ENCODE measurements around the gene HPSE2.

Gene HPSE2

DNA sequence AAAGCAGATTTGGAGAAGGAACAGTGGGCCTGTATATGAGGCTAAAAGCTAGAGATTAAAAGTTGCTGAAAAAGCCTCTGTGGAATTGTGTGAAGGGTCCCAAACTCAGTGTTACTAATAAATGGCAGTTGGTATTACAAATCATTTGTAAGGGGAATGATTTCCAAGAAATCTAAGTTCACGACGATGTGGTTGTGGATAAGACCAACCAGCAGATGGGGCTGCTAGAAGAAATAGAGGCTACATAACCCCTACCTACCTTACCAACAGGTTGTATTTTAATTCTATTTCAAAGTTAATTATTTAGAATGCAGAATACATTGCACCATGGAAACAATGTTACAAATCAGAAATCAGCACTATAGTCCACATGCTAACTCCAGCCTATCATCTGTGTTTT is 377.1 kb downstream of the HPSE2 start (continued):
- TF ChIP-seq, protein P1, sequence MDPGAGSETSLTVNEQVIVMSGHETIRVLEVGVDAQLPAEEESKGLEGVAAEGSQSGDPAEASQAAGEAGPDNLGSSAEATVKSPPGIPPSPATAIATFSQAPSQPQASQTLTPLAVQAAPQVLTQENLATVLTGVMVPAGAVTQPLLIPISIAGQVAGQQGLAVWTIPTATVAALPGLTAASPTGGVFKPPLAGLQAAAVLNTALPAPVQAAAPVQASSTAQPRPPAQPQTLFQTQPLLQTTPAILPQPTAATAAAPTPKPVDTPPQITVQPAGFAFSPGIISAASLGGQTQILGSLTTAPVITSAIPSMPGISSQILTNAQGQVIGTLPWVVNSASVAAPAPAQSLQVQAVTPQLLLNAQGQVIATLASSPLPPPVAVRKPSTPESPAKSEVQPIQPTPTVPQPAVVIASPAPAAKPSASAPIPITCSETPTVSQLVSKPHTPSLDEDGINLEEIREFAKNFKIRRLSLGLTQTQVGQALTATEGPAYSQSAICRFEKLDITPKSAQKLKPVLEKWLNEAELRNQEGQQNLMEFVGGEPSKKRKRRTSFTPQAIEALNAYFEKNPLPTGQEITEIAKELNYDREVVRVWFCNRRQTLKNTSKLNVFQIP (CRISPR knock-in tag; IDR thresholded peaks at IDR 0.05; ENCODE audit: borderline replicate concordance, low read depth): no peak
- TF ChIP-seq BACH2 (CRISPR knock-in tag; IDR thresholded peaks at IDR 0.05; ENCODE audit: borderline replicate concordance): no peak

DNA sequence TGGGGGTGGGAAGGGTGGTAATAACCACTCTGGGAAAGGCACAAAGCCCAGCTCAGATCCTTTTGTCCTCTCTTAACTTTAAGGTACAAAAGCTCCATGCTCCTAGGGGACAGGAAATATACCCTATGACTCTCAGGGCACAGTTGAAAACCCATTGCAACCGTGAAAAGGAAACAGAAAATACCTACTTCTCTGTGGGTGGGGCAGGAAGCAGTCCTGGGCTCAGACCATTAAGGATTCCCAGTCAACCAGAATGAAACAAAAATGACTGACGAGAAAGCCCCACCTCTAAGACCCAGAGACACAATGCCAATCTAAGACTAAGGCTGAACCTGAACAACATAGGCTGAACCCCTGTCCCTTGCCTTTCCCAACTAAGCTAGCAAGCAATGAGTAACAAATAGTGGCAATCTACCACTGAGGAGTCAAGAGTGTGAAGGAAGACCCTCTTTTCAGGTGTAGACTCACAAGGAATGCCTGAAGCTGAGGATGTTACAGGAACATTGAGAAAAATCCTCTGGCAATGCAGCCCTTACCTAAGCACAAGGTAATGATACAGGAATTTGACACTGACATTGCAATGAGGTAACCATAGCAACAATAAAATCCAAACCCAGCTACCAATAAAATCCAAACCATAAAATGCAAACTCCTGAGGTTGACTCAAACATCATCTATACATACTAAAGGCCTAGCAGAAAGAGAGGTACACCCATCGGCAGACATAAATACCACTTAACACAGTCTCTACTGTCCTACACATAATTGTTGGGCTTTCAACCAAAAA is 380.1 kb downstream of the HPSE2 start:
- TF ChIP-seq, protein P2, sequence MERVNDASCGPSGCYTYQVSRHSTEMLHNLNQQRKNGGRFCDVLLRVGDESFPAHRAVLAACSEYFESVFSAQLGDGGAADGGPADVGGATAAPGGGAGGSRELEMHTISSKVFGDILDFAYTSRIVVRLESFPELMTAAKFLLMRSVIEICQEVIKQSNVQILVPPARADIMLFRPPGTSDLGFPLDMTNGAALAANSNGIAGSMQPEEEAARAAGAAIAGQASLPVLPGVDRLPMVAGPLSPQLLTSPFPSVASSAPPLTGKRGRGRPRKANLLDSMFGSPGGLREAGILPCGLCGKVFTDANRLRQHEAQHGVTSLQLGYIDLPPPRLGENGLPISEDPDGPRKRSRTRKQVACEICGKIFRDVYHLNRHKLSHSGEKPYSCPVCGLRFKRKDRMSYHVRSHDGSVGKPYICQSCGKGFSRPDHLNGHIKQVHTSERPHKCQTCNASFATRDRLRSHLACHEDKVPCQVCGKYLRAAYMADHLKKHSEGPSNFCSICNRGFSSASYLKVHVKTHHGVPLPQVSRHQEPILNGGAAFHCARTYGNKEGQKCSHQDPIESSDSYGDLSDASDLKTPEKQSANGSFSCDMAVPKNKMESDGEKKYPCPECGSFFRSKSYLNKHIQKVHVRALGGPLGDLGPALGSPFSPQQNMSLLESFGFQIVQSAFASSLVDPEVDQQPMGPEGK (CRISPR knock-in tag; IDR thresholded peaks at IDR 0.05; ENCODE audit: borderline replicate concordance): no peak
- no peak for TF ChIP-seq BACH2 (CRISPR knock-in tag; IDR thresholded peaks at IDR 0.05; ENCODE audit: borderline replicate concordance)
- TF ChIP-seq ESRRG (CRISPR knock-in tag; IDR thresholded peaks at IDR 0.05): no peak
- no peak for TF ChIP-seq ZNF565 (CRISPR knock-in tag; conservative IDR thresholded peaks at IDR 0.05; ENCODE audit: low read depth)
- TF ChIP-seq GLIS3 (CRISPR knock-in tag; IDR thresholded peaks at IDR 0.05): no peak
- TF ChIP-seq ZC3H10 (CRISPR knock-in tag; IDR thresholded peaks at IDR 0.05): no peak
- no peak for TF ChIP-seq CSDC2 (CRISPR knock-in tag; IDR thresholded peaks at IDR 0.05)
- TF ChIP-seq PPARA (CRISPR knock-in tag; IDR thresholded peaks at IDR 0.05; ENCODE audit: borderline replicate concordance): no peak
- TF ChIP-seq, protein P3, sequence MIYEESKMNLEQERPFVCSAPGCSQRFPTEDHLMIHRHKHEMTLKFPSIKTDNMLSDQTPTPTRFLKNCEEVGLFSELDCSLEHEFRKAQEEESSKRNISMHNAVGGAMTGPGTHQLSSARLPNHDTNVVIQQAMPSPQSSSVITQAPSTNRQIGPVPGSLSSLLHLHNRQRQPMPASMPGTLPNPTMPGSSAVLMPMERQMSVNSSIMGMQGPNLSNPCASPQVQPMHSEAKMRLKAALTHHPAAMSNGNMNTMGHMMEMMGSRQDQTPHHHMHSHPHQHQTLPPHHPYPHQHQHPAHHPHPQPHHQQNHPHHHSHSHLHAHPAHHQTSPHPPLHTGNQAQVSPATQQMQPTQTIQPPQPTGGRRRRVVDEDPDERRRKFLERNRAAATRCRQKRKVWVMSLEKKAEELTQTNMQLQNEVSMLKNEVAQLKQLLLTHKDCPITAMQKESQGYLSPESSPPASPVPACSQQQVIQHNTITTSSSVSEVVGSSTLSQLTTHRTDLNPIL (CRISPR knock-in tag; IDR thresholded peaks at IDR 0.05; ENCODE audit: low read depth): no peak
- no peak for ATAC-seq

DNA sequence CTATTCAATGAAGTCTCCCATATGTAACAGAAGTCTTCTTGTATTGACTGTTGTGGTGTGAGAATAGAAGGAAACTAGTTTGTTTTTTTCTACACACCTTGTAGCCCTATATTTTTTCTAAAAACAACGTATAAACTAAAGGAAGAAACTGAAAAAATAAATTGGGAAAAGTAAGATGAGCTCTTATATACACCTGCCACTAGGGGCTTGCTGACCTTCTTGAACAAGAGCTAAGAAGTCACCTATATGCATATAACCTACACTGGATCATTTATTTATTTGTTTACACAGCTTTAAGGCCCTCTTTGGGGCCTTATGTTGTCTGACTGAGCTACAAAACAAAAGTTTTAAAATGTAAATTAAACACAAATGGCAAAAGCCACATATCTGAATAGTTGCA is 383.0 kb downstream of the HPSE2 start:
- ATAC-seq: no peak
- TF ChIP-seq ARNTL (CRISPR knock-in tag; IDR thresholded peaks at IDR 0.05; ENCODE audit: borderline replicate concordance, low read depth) (no peak), ZC3H10 (CRISPR knock-in tag; IDR thresholded peaks at IDR 0.05) (no peak), ZNF70 (CRISPR knock-in tag; IDR thresholded peaks at IDR 0.05) (no peak), CSDC2 (CRISPR knock-in tag; IDR thresholded peaks at IDR 0.05) (no peak), RARB (CRISPR knock-in tag; IDR thresholded peaks at IDR 0.05) (no peak), ESRRG (CRISPR knock-in tag; IDR thresholded peaks at IDR 0.05) (no peak), BACH2 (CRISPR knock-in tag; IDR thresholded peaks at IDR 0.05; ENCODE audit: borderline replicate concordance) (no peak), TOX (CRISPR knock-in tag; IDR thresholded peaks at IDR 0.05; ENCODE audit: borderline replicate concordance) (no peak)
- TF ChIP-seq, protein P4, sequence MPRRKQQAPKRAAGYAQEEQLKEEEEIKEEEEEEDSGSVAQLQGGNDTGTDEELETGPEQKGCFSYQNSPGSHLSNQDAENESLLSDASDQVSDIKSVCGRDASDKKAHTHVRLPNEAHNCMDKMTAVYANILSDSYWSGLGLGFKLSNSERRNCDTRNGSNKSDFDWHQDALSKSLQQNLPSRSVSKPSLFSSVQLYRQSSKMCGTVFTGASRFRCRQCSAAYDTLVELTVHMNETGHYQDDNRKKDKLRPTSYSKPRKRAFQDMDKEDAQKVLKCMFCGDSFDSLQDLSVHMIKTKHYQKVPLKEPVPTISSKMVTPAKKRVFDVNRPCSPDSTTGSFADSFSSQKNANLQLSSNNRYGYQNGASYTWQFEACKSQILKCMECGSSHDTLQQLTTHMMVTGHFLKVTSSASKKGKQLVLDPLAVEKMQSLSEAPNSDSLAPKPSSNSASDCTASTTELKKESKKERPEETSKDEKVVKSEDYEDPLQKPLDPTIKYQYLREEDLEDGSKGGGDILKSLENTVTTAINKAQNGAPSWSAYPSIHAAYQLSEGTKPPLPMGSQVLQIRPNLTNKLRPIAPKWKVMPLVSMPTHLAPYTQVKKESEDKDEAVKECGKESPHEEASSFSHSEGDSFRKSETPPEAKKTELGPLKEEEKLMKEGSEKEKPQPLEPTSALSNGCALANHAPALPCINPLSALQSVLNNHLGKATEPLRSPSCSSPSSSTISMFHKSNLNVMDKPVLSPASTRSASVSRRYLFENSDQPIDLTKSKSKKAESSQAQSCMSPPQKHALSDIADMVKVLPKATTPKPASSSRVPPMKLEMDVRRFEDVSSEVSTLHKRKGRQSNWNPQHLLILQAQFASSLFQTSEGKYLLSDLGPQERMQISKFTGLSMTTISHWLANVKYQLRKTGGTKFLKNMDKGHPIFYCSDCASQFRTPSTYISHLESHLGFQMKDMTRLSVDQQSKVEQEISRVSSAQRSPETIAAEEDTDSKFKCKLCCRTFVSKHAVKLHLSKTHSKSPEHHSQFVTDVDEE (CRISPR knock-in tag; IDR thresholded peaks at IDR 0.05): no peak

DNA sequence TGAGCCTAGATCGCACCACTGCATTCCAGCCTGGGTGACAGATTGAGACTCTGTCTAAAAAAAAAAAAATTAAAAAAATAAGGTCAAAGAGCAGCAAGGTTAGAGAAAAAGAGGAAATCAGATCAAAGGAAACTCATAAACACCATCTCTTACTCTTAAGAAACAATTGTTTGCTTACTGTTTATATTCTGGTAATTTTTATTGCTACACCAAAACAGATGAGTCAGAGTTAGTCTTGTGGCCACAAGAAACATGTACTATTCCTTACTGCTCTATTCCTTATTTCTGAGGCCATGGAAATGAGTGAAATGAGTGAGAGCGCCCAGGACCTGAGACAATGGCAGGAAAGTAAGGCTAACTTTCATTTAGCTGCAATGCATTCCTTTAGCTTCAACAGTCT is 387.3 kb downstream of the HPSE2 start:
- TF ChIP-seq TOX (CRISPR knock-in tag; IDR thresholded peaks at IDR 0.05; ENCODE audit: borderline replicate concordance) (no peak), ZNF70 (CRISPR knock-in tag; IDR thresholded peaks at IDR 0.05) (no peak)
- ATAC-seq: no peak

DNA sequence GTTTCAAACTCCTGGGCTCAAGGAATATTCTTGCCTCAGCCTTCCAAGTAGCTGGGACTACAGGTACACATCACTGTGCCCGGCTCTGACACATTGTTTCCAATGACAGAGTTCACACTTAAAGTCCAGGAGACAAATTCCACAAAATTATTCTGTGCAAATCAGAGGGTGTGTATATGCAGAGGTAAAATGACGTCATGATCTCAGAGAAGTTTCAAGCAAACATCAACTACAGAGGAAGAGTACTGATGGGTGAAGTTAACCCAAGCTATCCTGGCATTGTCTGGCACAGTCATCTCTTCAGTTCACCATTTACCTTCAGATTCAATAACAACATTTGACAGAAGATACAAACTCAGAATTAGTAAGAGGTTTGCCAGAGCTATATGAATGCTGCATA is 388.9 kb downstream of the HPSE2 start:
- no peak for TF ChIP-seq RARB (CRISPR knock-in tag; IDR thresholded peaks at IDR 0.05)
- TF ChIP-seq, protein P4 (CRISPR knock-in tag; IDR thresholded peaks at IDR 0.05): no peak
- no peak for TF ChIP-seq CSDC2 (CRISPR knock-in tag; IDR thresholded peaks at IDR 0.05)
- TF ChIP-seq ZC3H10 (CRISPR knock-in tag; IDR thresholded peaks at IDR 0.05): no peak
- no peak for TF ChIP-seq ISL1 (CRISPR knock-in tag; IDR thresholded peaks at IDR 0.05)
- TF ChIP-seq SNAI2 (CRISPR knock-in tag; IDR thresholded peaks at IDR 0.05): no peak
- TF ChIP-seq OSR1 (CRISPR knock-in tag; IDR thresholded peaks at IDR 0.05): no peak
- TF ChIP-seq ZFP3 (CRISPR knock-in tag; IDR thresholded peaks at IDR 0.05): no peak
- no peak for ATAC-seq
